NCI-H82 treated with DMSO at 0.1 percent for 48 hours (cell line): ENCODE results near the gene DLGAP4.

ENCODE experiments used
- DNase-seq: peaks from one replicate; lab custom pipeline; 2025; ENCODE audit not compliant: unreplicated experiment; lab: John Stamatoyannopoulos, UW

The DLGAP4 gene

GRCh38 chr20:36526521-36527011 lies 220.4 kb downstream of the DLGAP4 start:
- DNase-seq, result no peak

GRCh38 chr20:36527331-36528125 lies 221.4 kb downstream of the DLGAP4 start:
- DNase-seq, result no peak

- no peak for DNase-seq
These were observed 222.2 kb downstream of the DLGAP4 start for GRCh38 chr20:36528176-36528874.

- no peak for DNase-seq
These were observed 222.8 kb downstream of the DLGAP4 start for GRCh38 chr20:36528875-36529417.

- DNase-seq, result no peak
These were observed 226.2 kb downstream of the DLGAP4 start for GRCh38 chr20:36532388-36532787.

GRCh38 chr20:36532822-36533221 lies 226.7 kb downstream of the DLGAP4 start:
- DNase-seq, result no peak

GRCh38 chr20:36538026-36538722 lies 232.0 kb downstream of the DLGAP4 start:
- no peak for DNase-seq

- DNase-seq, result no peak
These were observed 234.5 kb downstream of the DLGAP4 start for GRCh38 chr20:36540551-36541211.

- DNase-seq, result no peak
These were observed 235.2 kb downstream of the DLGAP4 start, which contains the start of gene MYL9 for GRCh38 chr20:36541227-36541767. Gene MYL9 (plus strand): TSS chr20:36541519. CDS start chr20:36544885, 3,366 bp downstream.

GRCh38 chr20:36541768-36542488 lies 235.8 kb downstream of the DLGAP4 start:
- DNase-seq, result no peak

- DNase-seq, result no peak
These were observed 236.5 kb downstream of the DLGAP4 start for GRCh38 chr20:36542516-36543183.

GRCh38 chr20:36543184-36544133 lies 237.3 kb downstream of the DLGAP4 start:
- no peak for DNase-seq

- DNase-seq, result peak; percentile 8
These were observed 238.2 kb downstream of the DLGAP4 start for GRCh38 chr20:36544134-36545018.

- DNase-seq, result no peak
These were observed 240.1 kb downstream of the DLGAP4 start for GRCh38 chr20:36546111-36546736.

- no peak for DNase-seq
These were observed 241.3 kb downstream of the DLGAP4 start for GRCh38 chr20:36547186-36548005.

- DNase-seq, result no peak
These were observed 241.8 kb downstream of the DLGAP4 start for GRCh38 chr20:36548006-36548315.
